HG03520 (cell line): ENCODE data around the gene CUEDC1.
A peak's percentile ranks its signal among the peaks of the same experiment; 100 is the strongest.

ENCODE experiments used
- ATAC-seq: cut with Tn5 transposase; IDR thresholded peaks from one replicate; pipeline ENCODE4 v1.9.1; 2021; ENCODE audit warnings: mild to moderate bottlenecking, moderate library complexity; ENCODE audit not compliant: unreplicated experiment

The CUEDC1 gene

GRCh38 chr17:57955183-57955931 is at the start of gene CUEDC1:
TSS of gene CUEDC1 (minus strand) at chr17:57955412. CDS start at chr17:57885564, 69,848 bp downstream.
- no peak for ATAC-seq

- no peak for ATAC-seq
Observed at GRCh38 chr17:58004060-58004459, 48.8 kb upstream of the CUEDC1 start.

GRCh38 chr17:58002973-58003372 is 47.8 kb upstream of the CUEDC1 start:
- ATAC-seq, result no peak

GRCh38 chr17:58002154-58002948 is 47.1 kb upstream of the CUEDC1 start:
- ATAC-seq, result no peak

GRCh38 chr17:58001461-58002124 is 46.4 kb upstream of the CUEDC1 start:
- no peak for ATAC-seq

- no peak for ATAC-seq
Observed at GRCh38 chr17:57999496-58000017, 44.3 kb upstream of the CUEDC1 start.

GRCh38 chr17:57999010-57999495 is 43.8 kb upstream of the CUEDC1 start:
- ATAC-seq, result no peak

- ATAC-seq, result no peak
Observed at GRCh38 chr17:57997085-57997809, 42.0 kb upstream of the CUEDC1 start.

- no peak for ATAC-seq
Observed at GRCh38 chr17:57995076-57995956, 40.1 kb upstream of the CUEDC1 start.

GRCh38 chr17:57994436-57994835 is 39.2 kb upstream of the CUEDC1 start:
- ATAC-seq, result no peak

GRCh38 chr17:57993471-57994365 is 38.5 kb upstream of the CUEDC1 start:
- no peak for ATAC-seq

GRCh38 chr17:57991537-57991936 is 36.3 kb upstream of the CUEDC1 start:
- ATAC-seq, result no peak

- no peak for ATAC-seq
Observed at GRCh38 chr17:57990037-57990436, 34.8 kb upstream of the CUEDC1 start.

GRCh38 chr17:57988301-57989250 is 33.4 kb upstream of the CUEDC1 start:
- ATAC-seq, result peak; percentile 70

- peak; percentile 44 for ATAC-seq
Observed at GRCh38 chr17:57987581-57988300, 32.5 kb upstream of the CUEDC1 start, which contains the start of gene VEZF1. TSS of gene VEZF1 (minus strand) at chr17:57988254. CDS start at chr17:57988111, 143 bp downstream.

GRCh38 chr17:57986841-57987580 is 31.8 kb upstream of the CUEDC1 start:
- no peak for ATAC-seq
